GM23338 (cell line): Measurements from ENCODE around the gene C12orf60.

Experiments used
- CREB1 ChIP-seq: fragments of 250-450 bp; sonication (Bioruptor Pico); IDR thresholded peaks from 2 replicates; pipeline ENCODE4 v1.5.0; 2020; ENCODE audit warnings: low read depth, mild to moderate bottlenecking, moderate library complexity
- EZH2 ChIP-seq: fragments of 200-600 bp; sonication (generic); IDR thresholded peaks from one replicate; pipeline ENCODE4 v1.8.0; 2017; ENCODE audit warnings: antibody characterized with exemption, mild to moderate bottlenecking, low read depth; ENCODE audit not compliant: unreplicated experiment
- TF ChIP-seq, protein P1 (sequence below), 2 experiments: fragments of 200-600 bp in 1 of 2; sonication (generic) in 1 of 2; conservative IDR thresholded peaks; 2 replicates each; pipeline versions ENCODE4 v1.5.1 to v1.6.1; 2016 to 2017; ENCODE audit warnings: antibody characterized with exemption in 2 of 2, low read depth in 2 of 2, mild to moderate bottlenecking in 2 of 2, moderate library complexity in 1 of 2

DNA sequence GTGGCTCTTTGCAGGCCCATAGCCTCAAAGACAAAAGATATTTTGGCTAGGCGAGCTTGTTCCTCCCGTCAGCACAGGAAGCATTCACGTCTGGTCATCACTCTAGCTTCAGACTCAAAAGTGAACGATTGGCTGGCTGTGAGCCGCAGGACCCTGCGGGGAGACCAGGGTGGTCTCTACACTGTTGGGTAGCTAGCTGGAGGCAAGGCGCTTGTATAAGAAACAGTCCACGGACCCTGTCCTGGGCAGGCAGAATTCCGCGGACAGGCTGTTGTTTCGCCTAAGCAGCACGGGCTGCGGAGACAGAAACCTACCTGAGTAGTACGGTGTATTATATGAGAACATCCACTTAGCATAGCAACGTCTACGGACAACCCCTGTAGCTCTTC, 29.8 kb upstream of the C12orf60 start:
- TF ChIP-seq, protein P1, sequence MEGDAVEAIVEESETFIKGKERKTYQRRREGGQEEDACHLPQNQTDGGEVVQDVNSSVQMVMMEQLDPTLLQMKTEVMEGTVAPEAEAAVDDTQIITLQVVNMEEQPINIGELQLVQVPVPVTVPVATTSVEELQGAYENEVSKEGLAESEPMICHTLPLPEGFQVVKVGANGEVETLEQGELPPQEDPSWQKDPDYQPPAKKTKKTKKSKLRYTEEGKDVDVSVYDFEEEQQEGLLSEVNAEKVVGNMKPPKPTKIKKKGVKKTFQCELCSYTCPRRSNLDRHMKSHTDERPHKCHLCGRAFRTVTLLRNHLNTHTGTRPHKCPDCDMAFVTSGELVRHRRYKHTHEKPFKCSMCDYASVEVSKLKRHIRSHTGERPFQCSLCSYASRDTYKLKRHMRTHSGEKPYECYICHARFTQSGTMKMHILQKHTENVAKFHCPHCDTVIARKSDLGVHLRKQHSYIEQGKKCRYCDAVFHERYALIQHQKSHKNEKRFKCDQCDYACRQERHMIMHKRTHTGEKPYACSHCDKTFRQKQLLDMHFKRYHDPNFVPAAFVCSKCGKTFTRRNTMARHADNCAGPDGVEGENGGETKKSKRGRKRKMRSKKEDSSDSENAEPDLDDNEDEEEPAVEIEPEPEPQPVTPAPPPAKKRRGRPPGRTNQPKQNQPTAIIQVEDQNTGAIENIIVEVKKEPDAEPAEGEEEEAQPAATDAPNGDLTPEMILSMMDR (conservative IDR thresholded peaks at IDR 0.05; ENCODE audit: low read depth in 2 of 2): no peak
- TF ChIP-seq CREB1 (CRISPR knock-in tag) (no peak), EZH2 (no peak)
